ENCODE results near the gene YPEL2.
"Not testable (repeated sequence)": the region's sequence is repeated elsewhere in the genome, so short reads cannot be mapped to it uniquely, and the experiment has no call there.

Gene YPEL2

DNA sequence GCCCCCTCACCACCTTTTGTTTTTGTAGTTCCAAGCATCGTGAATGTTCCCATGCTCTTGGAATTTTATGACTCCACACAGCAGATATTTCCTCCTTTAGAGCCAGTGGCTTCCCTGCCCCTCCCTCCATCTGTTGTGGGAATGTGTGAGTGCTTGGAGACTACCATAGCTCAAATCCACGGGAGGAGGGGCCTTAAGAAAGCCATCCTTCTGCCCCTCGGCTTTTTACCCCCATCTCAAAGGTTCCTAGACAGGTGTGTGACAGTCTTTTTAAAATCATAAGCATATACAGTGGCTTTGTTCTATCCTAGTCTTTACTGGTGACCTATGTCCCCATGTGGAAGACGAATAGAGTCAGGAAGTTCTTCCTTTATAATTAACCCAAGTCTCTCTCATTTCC, 47.2 kb downstream of the YPEL2 start:
- peak; percentile 54 for DNase-seq

DNA sequence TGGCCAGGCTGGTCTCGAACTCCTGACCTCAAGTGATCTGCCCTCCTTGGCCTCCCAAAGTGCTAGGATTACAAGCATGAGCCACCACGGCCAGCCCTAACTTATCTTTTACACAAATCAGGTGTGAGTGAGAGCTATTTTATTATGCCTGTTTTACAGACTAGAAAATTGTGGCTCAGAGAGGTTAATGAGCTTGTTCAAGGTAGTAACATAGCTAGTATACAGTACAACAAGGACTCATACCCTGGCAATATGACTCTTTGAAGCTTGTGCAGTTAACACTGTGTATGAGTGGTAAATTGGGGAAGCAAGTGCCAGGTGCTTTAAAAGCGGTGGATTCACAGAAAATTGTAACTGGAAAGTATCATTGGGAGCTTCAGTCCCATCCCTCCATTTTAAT, 49.0 kb downstream of the YPEL2 start:
- DNase-seq = no peak

DNA sequence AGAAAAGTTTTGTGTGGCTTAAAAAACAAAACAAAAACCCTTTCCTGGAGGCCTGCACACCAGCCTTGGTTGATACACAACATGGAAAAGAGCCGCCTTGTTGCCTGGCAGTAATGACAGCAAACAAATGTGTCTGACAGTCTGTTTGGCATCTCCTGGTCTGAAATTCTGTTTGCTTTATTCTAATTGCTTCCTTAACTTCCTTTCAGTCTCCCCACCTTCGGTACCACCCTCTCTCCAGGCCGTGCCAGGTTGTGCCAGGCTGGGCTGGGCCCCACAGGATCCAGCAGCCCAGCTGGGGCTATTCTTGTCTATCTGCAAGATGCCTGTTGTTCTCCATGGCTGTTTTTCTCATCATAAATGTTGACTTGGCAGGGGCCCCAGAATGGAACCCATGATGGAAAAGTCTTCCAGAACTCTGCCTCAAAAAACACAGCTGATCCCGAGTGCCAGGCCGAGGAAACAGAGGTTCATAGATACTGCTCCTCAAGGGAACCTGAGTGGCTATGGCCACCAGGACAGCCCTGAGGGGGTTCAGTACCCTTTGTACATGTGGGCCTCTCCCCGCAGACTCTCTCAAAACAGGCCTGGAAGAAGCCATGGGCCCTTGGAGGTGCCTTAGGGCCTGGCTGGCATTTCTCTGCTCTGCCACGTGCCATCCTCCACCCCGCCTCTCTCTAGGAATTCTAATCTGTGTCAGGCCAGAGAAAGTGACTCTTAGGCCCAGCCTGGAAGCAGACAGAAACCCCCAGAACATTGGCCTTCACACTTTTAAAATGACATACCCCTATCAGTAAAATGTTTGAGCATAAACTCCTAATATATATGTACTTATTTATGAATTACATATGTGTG, 50.5 kb downstream of the YPEL2 start:
- peak; percentile 97 for DNase-seq

DNA sequence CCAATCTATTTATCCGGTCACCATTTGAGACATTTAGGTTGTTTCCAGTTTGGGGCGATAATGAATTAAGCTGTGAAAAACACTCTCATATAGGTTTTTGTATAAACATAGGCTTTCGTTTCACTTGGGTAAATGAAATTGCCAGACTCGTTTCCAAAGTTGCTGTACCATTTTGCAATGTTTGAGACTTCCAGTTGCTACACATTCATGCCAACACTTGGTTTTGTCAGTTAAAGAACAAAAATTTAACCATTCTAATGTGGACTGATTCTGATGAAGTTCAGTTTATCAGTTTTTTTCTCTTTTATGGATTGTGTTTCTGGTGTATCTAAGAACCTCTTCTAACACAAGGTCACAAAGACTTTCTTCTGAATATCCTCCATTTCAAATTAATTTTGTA, 52.4 kb downstream of the YPEL2 start:
- no peak for DNase-seq

DNA sequence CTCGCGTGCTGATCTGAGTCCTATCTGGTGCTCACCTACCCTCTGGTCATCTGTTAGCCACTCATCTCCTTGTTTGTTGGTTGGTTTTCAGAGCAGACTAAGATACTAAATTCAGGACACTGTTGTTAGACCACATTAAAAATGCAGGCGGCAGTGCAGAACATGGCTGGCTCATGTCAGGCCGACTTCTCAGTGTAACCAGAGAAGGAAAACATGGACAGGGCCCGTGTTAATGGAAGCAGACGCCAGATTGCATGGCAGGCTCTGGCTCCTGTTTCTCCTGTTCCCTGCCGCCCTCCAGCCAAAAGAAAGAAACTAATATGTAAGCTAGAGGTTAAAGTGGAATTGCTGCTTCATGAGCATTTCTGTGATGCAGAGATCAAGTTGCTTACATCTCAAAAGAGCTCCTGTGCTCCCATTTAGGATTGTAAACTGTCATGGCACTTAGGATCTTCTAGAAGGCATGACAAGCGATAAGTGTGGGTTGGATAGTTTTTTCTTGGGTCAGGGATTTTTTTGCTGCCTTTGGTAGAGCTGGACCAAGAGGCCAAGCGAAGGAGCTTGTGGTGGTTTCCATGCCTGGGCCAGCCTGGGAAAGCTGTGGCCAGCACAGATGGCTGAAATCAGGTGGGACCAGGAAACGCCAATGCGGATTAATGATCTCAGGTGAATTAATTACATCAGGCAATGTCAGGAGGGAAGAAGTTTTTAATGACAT, 56.1 kb downstream of the YPEL2 start:
- peak; percentile 72 for DNase-seq

DNA sequence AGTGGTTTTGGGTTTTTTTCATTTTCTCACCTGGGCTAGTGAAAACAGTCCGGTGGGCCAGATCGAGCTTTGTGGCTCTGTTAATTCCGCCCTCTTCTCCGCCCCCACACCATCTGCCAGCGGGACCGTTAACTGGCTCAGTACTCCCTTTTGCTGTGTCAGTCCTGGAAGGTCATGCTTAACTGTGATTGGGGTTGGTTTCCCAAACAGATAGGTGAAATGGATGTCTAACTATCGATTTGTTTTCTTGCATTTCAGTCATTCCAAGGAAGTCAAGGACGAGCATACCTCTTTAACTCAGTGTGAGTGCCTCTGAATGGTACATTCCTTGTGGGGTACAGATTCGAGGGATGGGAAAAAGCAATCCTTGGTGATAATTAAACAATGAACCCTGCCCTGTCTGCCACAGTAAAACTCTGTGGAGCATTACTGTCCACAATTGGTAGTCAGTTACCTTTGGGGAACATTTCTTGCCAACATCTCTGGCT, 56.7 kb downstream of the YPEL2 start:
- no peak for DNase-seq

DNA sequence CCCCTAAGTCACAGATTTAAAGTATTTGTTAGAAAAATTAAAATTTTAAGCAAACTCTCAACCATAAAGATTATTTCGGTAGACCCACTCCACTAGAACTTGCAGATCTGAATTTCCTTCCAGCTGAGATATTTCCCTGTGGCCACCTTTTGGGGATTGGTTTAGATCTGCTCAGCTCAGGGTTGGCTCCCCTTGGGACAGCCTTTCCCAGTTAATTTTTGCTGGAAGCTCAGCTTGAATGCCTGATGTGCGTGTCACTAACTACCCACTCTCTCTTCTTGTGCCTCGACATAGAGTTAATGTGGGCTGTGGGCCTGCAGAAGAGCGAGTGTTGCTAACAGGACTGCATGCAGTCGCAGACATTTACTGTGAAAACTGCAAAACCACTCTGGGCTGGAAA, 57.6 kb downstream of the YPEL2 start:
- no peak for DNase-seq

DNA sequence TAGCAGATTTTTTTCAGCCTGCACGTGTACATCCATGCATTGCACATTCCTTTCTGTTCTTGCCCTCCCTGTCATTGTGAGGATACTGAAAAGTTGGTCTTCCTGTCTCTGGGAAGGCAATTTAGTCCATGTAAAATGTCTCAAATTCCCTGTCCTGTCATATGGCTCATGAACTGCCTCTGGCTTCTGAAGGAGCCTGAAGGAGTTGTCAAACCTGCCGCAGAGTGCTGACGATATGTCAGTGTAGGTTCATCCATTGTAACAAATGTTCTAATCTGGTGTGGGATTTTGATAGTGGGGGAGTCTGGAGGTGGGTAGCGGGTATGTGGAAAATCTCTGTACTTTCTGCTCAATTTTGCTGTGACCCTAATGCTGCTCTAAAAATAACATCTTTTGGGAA, 59.6 kb downstream of the YPEL2 start:
- no peak for DNase-seq

DNA sequence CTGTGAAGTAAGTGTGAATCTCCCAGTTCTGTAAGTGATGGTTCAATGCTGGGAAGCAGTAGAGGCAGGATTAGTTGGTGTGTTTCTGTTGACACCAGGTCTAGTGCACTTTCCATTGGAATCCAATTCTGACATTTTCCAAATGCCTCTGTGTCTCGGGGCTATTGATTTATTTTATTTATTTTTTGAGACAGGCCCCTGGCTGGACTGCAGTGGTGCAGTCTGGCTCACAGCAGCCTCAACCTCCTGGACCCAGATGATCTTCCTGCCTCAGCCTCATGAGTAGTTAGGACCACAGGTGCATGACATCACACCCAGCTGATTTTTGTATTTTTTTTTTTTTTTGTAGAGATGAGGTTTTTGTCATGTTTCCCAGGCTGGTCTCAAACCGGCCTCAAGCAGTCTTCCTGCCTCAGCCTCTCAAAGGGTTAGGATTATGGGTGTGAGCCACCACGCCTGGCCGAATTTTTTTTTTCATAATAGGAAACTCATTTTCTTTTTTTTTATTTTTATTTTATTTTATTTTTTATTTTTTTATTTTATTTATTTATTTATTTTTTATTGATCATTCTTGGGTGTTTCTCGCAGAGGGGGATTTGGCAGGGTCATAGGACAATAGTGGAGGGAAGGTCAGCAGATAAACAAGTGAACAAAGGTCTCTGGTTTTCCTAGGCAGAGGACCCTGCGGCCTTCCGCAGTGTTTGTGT, 61.7 kb downstream of the YPEL2 start:
- DNase-seq = no peak

DNA sequence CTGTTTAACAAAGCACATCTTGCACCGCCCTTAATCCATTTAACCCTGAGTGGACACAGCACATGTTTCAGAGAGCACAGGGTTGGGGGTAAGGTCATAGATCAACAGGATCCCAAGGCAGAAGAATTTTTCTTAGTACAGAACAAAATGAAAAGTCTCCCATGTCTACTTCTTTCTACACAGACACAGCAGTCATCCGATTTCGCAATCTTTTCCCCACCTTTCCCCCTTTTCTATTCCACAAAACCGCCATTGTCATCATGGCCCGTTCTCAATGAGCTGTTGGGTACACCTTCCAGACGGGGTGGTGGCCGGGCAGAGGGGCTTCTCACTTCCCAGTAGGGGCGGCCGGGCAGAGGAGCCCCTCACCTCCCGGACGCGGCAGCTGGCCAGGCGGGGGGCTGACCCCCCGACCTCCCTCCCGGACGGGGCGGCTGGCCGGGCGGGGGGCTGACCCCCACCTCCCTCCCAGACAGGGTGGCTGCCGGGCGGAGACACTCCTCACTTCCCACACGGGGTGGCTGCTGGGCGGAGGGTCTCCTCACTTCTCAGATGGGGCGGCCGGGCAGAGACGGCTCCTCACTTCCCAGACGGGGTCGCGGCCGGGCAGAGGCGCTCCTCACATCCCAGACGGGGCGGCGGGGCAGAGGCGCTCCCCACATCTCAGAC, 62.4 kb downstream of the YPEL2 start:
- not testable (repeated sequence) for DNase-seq

DNA sequence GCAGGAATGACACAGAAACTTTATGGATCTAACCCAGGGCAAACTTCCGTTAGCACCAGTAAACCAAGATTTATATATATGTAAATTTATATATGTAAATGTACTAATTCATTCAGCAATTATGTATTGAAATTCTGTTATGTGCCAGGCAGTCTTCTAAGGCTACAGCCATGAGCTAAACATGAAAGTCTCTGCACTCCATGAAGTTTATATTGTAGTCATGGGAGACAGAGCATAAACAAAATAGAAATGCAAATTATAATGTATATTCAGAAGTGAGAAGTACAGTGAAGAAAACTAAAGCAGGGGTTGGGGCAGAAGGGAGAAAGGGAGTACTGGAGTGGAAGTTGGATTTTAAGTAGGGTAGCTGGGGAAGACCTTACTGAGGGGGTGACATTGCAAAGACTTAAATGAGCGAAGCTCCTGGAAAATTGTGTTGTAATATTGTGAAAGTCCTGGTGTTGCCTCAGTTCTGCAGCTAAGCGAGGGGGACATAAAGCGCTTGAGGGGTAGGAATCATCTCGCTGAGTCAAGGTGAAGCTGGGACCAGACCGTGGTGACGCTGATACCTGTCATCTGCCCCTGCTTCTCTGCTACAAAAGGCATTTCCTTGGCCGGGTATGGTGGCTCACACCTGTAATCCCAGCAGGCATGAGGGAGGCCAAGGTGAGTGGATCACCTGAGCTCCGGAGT, 64.8 kb downstream of the YPEL2 start:
- no peak for DNase-seq

DNA sequence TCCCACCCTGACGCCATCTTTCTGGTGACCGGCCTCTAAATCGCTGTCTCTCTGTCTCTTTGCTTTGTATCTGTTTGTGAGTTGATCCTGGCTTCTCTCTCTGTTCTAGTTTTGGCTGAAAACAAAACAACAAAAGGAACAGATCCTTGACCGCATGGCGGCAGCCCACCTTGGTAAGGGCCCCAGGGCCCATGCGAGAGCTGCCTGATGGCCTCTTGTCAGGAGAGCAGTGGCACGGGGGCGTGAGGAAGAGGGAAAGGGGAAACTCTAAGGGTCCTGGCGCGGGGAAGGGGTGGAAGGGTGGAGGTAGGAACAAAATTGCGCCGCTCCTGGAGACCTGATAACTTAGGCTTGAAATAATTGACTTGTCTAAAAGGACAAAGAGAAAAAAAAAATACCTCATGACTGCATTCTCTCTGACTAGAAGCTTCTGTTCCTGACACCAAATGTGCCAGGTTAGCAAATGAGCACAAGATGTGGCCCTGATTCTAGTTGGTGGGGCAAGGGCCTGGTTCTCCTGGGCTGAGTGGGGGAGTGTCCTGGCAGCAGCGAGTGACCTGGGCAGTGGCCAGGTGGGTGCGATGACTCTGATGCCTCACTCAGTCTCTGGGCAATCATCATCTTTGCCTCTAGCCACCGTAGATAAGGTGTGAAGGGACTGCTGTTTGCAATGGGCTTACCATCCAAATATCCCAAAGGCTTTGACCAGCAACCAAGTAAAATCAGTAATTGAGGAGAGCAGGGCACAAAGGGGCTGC, 66.0 kb downstream of the YPEL2 start:
- DNase-seq = no peak

DNA sequence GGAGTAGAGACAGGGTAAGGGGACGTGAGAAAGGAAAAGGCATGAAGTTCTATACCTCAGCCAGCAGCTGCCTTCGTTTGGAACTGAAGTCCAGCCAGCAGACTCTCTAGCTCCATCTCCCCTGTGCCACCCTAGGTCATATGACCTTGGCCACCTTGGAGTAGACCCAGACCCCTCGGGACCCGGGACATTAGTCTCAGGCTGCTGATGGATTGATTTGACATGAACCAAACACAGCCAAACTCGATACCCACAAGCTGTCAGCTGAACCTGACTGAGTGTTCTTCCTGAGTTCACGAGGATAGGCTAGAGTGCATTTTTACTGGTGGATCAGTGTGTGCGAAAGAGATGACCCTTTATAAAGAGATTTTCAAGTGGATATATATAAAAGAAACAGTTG, 68.5 kb downstream of the YPEL2 start:
- DNase-seq = no peak

DNA sequence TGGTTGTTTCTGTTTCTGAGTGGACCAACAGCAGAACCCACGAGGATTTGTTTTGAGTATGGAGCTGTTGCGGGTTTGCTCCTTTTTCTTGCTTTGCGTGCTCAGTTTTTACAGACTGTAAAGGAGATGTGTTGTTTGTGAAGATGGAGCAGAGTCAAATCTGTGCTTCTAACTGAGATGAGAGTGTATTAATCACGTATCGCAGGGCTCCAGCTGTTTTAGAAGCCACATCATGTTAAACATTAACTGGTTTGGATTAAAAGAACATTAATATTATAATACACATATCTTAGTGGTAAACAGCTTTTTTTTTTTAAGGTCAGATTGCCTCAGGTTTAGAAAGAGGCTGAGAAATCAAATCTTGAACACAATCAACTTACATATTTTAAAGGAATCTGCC, 69.4 kb downstream of the YPEL2 start:
- no peak for DNase-seq

DNA sequence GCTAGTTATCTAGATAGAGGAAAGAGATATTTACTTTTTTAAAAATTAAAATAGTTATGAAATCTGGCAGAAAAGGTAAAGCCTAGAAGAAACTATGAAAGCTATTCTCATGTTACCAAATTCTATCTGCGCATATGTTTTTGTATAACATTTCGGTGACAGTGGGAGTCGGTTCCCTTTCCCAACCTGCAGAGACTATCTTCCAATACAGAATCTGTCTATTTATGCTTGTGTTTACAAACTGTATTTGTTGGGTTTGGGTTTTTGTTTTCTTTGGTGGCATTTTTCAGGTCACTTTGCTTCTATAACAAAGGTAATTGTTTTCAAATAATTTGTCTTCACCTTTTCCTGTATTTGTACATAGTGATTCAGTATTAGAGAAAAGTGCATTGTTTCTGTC, 69.8 kb downstream of the YPEL2 start:
- DNase-seq = no peak

DNA sequence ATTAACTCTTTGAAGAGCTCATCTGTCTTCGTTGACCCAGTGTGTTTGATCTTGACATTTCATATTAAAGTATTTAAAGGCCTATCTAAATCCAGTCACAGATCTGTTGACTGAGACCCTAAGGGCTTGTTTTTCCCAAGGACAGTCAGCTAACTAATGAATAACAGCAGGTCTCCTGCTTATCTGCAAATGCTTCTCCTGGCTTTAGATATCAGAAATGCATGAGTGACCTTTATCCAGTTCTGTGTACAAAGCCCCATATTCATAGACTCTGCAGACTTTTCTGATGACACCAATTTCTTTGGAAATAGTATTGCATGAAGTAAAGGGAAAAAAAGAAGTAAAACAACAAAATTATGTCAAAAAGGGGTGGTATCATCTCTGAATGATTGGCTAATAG, 70.3 kb downstream of the YPEL2 start:
- no peak for DNase-seq

DNA sequence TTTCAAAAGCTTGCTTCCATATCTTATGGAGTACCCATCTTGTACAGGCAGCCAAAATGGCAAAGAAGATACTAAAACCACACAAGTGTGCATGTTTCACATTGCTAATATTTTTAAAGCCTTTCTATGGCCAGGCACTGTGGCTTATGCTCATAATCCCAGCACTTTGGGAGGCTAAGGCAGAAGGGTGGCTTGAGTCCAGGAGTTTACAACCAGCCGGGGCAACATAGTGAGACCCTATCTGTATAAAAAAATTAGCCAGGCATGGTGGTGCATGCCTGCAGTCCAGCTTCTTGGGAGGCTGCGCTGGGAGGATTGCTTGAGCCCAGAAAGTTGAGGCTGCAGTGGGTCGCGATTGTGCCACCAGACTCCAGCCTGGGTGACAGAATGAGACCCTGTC, 71.3 kb downstream of the YPEL2 start:
- DNase-seq = no peak

DNA sequence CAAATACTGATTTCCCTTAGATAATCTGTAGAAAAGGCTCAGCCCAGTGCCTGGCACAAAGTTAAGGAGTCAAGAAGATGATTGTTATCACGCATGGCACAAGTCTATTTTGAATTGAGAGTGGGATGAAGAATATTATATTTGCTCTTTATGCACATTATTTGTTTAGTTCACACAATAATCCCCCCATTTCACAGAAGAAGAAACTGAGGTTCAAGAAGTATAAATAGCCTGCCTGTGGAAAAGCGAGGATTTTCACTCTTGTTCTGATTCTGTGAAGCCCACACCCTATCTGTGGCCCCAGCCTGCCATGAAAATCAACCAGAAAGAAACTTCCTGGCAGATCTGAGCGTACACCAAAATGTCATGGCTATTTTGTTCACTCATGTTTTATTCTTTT, 73.0 kb downstream of the YPEL2 start:
- DNase-seq = no peak

DNA sequence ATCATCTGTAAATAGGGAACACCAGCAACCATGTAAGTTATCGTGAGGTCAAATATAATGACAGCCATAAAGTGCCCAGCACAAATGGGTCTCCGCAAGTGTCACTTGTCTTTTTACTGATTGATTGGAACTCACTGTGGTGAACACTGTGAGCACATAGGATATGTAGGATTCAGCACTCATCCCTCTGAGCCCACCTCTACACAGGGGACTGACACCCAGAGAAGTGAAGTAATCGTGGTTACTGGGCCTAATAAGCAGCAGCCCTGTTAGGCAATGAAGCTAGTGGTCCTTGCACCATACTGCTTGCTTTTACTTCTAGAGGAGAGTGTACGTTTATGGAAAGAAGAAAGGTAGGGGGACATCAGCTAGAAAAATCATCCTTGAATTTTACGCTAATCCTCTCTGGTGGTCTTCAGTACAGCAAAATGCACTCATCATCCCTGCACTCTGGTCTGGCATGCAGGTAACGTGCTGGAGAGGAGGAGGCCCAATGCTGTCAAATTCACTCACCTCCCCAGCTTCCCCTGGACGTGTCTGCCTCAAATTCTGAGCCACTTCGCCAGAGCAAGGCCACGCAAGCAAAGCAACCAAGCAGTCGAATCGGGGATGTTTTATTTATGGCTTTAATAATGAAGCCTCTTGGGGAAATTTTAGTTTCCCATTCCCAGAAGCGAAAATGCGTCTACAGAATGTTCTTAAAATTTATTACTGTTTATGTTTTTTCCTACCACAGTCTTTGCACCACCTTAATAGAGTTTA, 74.7 kb downstream of the YPEL2 start:
- DNase-seq = peak; percentile 60

DNA sequence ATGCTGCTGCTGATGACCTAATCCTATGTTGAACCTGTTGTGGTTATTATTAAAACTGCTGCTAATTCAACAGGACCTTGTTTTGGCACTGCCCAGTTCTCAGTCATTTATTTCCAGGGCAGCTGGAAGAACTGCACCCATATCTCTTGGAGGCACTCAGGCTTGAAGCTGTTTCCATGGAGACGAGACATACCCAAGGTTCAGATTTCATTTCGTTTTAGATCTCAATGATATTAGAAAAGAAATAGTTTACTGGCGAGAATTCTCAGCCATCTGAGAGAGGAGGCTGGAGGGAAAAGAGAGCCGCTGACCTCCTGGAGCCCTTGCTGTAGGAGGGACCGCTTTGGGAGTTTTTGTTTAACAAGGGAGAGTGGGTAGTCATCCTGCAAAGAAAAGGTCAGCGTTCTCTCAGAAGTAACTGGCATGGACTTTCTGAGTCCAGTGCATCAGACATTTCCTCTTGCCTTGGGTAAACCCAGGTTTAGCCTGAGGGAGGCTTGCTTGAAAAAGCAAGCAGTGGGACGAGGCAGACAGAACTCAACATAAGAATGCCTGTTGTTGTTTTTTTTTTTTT, 75.4 kb downstream of the YPEL2 start:
- peak; percentile 88 for DNase-seq
